NCI-H2227 (cell line): Measurements from ENCODE around the gene PNMA8B.
"Not testable (repeated sequence)": the region's sequence is repeated elsewhere in the genome, so short reads cannot be mapped to it uniquely, and the experiment has no call there.

Source experiments
- DNase-seq: peaks from one replicate; lab custom pipeline; 2025; ENCODE audit not compliant: unreplicated experiment; lab: John Stamatoyannopoulos, UW

Gene PNMA8B

DNA sequence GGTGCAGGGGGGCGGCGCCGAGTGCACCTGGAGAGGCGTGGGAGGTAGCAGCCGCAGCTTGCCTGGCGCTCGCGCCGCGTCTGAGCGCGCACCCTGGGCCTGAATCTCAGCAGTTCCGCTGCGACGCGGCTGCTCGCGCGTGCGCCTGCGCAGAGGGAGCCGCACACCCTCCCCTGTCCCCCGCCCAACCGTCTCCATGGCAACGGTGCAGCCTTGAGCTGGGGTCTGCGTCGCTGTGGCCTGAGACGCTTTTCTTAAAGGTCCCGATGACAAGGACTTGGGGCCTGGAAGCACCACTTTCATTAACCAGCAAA is at the start of gene PNMA8B:
Gene PNMA8B (minus strand): TSS at position 82 of the 314 bp plus-strand sequence. CDS start 402 bp downstream, outside the sequence.
- peak; percentile 96 for DNase-seq

- no peak for DNase-seq
Measured at GRCh38 chr19:46544651-46545050, 49.0 kb upstream of the PNMA8B start.

GRCh38 chr19:46542428-46543230 is 47.0 kb upstream of the PNMA8B start:
- peak; percentile 91 for DNase-seq

DNA sequence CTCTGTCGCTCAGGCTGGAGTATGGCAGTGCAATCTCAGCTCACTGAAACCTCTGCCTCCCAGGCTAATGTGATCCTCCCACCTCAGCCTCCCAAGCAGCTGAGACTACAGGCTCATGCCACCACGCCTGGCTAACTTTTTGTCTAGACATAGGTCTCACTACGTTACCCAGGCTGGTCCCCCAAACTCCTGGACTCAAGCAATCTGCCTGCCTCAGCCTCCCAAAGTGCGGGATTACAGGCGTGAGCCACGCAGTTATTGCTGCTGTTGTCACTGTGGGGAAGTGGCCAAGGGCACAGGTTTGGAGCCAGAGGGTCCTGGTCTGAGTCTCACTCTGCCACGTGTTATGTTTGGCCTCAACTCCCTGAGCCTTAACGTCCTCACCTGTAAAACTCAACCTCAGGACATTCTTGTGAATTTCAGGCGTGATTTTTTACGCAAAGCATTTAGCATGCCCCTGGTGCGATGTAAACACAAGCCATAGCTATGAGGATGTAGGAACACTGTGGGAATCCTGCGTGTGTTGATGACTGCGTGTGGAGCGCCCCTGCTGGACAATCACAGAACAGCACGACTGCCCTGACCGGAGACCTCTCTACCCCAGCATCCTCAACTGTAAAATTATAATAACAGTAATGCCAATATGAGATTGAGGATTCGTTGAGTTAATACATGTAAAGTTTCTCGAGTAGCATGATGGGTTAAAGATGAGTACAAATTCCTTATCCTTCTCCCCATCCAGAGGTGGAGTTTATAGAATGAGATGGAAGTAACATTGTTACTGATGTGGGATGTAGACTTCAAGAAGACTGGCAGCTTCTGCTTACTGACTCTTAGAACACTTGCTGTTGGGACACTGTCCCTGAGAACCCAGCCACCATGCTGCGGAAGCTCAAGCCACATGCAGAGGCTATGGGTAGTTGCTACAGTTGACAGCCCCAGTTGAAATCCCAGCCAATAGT is 41.8 kb upstream of the PNMA8B start:
- no peak for DNase-seq

DNA sequence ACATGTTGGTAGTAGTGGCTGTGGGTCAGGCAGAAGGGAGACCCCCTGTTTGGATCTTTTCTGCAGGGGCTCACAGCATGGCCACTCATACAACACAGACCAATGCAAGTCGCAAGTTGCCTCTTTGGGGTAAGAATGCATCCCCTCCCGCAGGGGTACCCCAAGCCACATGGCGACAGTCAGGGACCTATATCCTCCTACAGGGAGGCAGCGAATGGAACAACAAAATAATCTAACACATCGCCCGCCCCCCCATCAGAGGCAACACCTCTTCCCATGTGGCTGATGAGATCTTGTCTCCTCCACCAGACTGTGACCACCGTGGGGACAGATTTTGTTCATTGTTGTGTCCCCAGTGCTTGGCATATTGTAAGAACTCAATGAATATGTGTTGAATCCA is 40.7 kb upstream of the PNMA8B start:
- DNase-seq: no peak

DNA sequence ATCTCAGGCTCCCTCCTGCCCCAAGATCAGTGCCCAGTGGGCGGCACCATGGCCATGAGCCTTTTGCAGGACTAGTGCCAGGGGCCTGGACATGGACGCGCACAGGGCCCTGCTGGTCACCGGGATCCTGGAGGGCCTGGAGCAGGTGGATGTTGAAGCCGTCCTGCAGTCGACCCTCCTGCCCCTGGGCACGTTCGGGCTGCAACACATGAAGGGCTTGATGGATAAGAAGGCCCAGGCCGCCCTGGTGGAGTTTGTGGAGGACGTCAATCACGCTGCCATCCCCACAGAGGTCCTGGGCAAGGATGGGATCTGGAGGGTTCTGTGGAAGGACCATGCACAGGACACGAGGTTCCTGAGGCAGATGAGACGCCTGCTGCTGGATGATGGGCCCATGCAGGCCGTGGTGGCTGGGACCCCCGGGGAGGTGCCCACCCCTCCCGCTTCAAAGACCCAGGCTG is 38.0 kb upstream of the PNMA8B start:
- no peak for DNase-seq

GRCh38 chr19:46533078-46533620 is 37.5 kb upstream of the PNMA8B start:
- DNase-seq: peak; percentile 44

DNA sequence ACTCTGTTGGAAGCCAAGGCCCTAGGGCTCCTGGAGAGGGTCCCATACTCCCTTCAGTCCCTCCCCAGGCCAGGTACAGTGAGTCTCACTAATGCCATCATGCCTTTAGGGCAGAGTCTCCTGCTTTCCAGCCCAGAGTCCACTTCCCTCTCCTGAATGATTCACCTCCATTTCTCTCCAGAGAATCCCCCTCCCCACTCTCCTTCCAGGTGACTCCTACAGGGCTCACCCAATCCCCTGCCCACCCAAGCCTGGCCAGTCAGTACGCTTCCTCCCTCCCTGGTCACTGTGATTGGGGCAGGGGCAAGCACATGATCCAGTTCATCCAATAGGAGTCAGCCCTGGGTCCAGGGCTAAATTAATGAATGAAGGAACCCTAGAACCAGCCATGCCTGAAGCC is 35.0 kb upstream of the PNMA8B start:
- no peak for DNase-seq

- DNase-seq: peak; percentile 54
Measured at GRCh38 chr19:46529622-46530451, 34.2 kb upstream of the PNMA8B start.

GRCh38 chr19:46528601-46529590 is 33.2 kb upstream of the PNMA8B start:
- DNase-seq: no peak

GRCh38 chr19:46526801-46527200 is 31.1 kb upstream of the PNMA8B start:
- not testable (repeated sequence) for DNase-seq

DNA sequence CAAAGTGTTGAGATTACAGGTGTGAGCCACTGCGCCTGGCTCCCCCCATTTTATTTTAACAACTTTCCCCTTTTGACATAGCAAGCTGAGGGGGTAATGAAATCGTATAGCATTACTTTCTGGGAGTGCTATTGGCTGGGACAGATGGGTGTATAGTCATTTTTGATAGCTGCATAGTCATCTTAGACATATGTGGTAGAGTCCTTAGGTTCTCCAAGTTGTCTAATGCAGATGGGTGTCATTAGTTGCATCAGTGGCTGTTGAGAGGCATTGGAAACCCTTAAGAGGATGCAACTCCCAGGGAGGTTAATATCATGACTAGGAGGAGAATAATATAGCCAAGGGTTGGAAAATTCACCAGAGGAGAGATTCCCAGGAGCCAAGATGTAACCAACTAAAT is 28.6 kb upstream of the PNMA8B start:
- no peak for DNase-seq

DNA sequence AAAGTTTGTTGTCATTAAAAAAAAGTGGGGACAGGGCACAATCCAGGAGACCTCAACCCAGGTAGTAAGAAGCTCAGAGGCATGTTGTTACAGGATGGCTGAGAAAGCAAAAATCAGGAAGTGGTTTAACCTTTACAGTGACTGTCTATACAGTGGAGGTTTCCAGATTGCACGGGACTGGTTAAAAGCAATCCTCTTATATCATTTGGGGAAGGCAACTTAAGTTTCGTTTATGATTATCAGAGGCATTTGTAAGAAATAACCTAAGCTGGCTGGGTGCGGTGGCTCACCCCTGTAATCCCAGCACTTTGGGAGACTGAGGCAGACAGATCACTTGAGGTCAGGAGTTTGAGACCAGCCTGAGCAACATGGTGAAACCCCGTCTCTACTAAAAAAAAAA is 27.3 kb upstream of the PNMA8B start:
- DNase-seq: not testable (repeated sequence)

DNA sequence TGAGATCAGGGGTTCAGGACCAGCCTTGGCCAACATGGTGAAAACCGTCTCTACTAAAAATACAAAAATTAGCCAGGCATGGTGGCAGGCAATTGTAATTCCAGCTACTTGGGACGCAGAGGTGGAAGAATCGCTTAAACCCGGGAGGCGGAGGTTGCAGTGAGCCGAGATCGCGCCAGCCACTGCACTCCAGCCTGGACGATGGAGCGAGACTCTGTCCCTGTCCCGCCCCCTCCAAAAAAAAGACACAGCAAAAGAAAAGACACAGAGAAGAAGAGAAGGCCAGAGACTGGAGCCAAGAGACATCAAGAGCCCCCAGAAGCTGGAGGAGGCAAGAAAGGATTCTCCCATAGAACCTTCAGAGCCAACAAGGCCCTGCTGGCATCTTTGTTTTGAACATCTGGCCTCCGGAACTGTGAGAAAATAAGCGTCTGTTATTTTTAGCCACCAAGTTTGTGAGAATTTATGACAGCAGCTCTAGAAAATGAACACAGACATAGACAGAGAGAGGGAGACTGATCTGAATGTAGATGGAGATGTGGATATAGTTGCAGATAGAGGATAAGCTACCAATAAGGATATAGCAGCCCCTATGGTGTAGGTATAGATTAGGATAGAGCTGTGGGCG is 25.7 kb upstream of the PNMA8B start:
- no peak for DNase-seq

DNA sequence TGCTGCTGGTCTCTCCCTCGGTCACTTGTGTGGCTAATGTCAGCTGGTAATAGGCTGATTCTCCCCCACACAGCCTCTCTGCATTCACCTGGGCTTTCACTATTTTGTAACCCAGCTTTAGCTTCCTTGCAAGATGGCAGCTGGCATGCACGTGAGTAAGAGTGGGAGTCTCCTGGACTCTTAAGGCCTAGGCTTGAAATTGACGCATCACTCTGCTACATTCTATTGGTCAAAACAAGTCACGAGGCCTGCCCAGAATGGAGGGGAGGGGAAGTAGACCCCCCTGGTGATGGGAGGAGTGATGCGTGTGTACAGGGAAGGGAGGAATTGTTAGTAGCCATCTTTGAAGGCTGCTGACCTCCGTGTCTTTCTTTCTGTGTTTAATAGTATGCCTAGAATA is 24.9 kb upstream of the PNMA8B start:
- DNase-seq: no peak

DNA sequence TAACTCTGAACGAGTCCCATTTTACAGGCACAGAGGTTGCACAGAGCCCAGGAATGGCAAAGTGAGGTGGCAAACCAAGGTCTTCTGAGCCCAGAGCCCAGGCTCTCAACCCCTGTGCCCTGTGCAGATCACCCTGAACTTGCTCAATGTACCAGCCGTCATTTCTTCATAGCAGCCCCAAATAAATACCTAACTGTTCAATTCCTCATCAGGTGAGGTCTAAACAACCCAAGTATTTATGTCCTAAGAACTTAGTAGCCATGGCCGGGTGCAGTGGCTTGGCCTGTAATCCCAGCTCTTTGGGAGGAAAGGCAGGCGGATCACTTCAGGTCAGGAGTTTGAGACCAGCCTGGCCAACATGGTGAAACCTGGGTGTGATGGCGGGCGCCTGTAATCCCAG is 21.8 kb upstream of the PNMA8B start:
- DNase-seq: no peak

DNA sequence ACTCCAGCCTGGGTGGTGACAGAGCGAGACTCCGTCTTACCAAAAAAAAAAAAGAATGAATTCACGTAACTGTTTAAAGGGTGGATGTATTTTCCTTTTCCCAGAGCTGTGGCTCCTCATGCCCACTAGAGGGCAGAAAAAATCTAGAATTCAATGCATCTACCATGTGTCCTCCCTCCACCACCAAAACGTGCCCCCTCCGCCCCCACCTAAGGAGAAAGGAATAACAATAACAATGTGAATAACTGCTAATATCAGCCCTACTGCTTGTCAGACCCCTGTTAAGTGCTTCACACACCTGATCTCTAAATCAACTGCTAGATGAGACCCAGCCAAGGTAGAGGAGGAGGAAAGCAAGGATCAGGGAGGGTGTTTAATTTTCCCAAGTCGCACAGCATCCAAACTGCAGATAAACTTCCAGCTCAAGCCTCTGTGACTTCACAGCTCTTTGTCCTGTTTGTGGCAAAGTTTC is 20.2 kb upstream of the PNMA8B start:
- peak; percentile 54 for DNase-seq

DNA sequence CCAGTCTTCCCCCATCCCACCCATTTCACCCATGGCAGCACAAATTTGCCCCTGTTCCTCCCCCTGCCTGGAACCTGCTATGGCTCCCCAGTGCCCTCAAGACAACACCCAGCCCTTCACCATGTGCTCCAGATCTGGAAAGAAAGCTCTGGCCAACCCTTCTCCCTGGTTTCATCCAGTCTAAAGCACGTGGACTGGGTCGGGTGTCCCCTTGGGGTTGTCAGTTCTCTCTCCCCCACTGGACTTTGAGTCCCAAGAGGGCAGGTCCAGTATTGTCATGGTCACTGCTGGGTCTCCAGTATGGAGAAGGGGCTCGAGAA is 19.6 kb upstream of the PNMA8B start:
- no peak for DNase-seq

DNA sequence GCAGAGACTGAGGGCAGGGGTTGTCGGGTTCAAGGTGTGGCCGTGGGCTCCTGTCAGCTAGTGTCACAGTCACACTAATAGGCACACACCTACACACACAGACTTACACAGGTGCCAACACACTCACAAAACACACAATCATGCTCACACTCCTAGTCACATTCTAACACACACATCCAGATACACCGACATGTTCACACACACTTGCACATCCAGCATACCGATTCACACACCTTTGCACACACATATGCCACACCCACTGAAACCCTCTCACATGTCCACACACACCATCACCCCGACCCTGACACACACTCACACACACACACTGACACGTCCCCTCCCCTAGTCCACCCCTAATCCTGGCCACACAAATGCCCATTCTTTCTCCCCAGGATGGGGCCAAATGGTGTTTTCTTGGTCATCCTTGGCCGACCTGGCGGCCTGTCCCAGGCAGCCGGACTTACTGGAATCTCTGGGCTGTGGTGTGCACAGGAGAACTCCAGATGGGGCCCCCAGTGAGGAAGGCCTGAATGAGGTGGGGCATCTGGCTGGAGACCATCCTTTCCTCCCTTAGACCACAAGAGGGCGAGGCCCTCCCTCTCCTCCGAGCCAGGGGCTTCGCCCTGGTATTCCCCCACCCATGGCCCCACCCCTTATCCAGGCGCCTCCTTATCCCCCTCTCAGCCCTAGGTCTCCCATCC is 19.1 kb upstream of the PNMA8B start:
- no peak for DNase-seq
